Spleen (tissue), 11 donors: ENCODE measurements around the gene TSPAN15. TPM values are rescaled to one million over a fixed set of nuclear protein-coding genes. Genes with fewer than 3 reads are reported as not detected.

Experiments
- DNase-seq: peaks from one replicate; pipeline ENCODE4 v3.0.0-alpha.2; 2020
- H3K27ac ChIP-seq, 8 donors: fragments of 200-600 bp; sonication (generic) in 7 of 8; 1 replicate in 4 of 8; 2 replicates in 4 of 8; pipeline versions ENCODE4 v1.5.0 to v1.8.0; 2016 to 2021; ENCODE audit warnings: inconsistent platforms in 4 of 8, mild to moderate bottlenecking in 4 of 8, moderate library complexity in 1 of 8
- H3K27me3 ChIP-seq, 7 donors: fragments of 200-600 bp; sonication (generic) in 6 of 7; replicated peaks in 1 of 7; 1 replicate in 4 of 7; 2 replicates in 3 of 7; pipeline versions ENCODE4 v1.5.0 to v1.8.0; 2016 to 2021; ENCODE audit warnings: inconsistent platforms in 3 of 7, mild to moderate bottlenecking in 1 of 7
- H3K36me3 ChIP-seq, 6 donors: fragments of 200-600 bp; sonication (generic) in 5 of 6; 1 replicate in 4 of 6; 2 replicates in 2 of 6; pipeline versions ENCODE4 v1.5.0 to v1.8.0; 2016 to 2021; ENCODE audit warnings: inconsistent platforms in 2 of 6
- H3K4me1 ChIP-seq, 6 donors: fragments of 200-600 bp; sonication (generic) in 5 of 6; 1 replicate in 3 of 6; 2 replicates in 3 of 6; pipeline versions ENCODE4 v1.5.0 to v1.8.0; 2016 to 2021; ENCODE audit warnings: inconsistent platforms in 3 of 6
- H3K4me3 ChIP-seq, 8 donors: fragments of 200-600 bp; sonication (generic) in 7 of 8; 1 replicate in 4 of 8; 2 replicates in 4 of 8; pipeline versions ENCODE4 v1.5.0 to v1.8.0; 2016 to 2021; ENCODE audit warnings: inconsistent platforms in 4 of 8, mild to moderate bottlenecking in 4 of 8, moderate library complexity in 2 of 8
- H3K9me3 ChIP-seq, 8 donors: fragments of 200-600 bp; sonication (generic) in 7 of 8; 1 replicate in 4 of 8; 2 replicates in 4 of 8; pipeline versions ENCODE4 v1.5.0 to v1.8.0; 2016 to 2021; ENCODE audit warnings: inconsistent platforms in 4 of 8
- CTCF ChIP-seq, 11 experiments: fragments of 200-600 bp in 7 of 11; fragments of 450-650 bp in 4 of 11; sonication (generic) in 4 of 11; IDR thresholded peaks in 8 of 11; conservative IDR thresholded peaks in 3 of 11; 1 replicate in 7 of 11; 2 replicates in 4 of 11; pipeline versions ENCODE4 v1.4.0 to v1.8.0; 2016 to 2021; ENCODE audit warnings: antibody characterized with exemption in 11 of 11, inconsistent platforms in 4 of 11, mild to moderate bottlenecking in 1 of 11
- POLR2A ChIP-seq, 3 donors: fragments of 450-650 bp; IDR thresholded peaks; one replicate each; pipeline ENCODE4 v1.5.1; 2017; ENCODE audit warnings: antibody characterized with exemption in 3 of 3, mild to moderate bottlenecking in 1 of 3
- POLR2AphosphoS5 ChIP-seq, 3 donors: sonication (generic); formaldehyde crosslinking; IDR thresholded peaks; one replicate each; pipeline ENCODE4 v1.5.1; 2017; ENCODE audit warnings: antibody characterized with exemption in 3 of 3
- WGBS, 5 donors: extraction: QIAGEN DNeasy Blood & Tissue Kit in 3 of 5; methylation state at CpG; one replicate each; pipeline versions ENCODE4 v1.1.5 to v1.1.7; 2013 to 2018; 5-methylcytosine and 5-hydroxymethylcytosine counted together
- intact Hi-C: fragments of 100-400 bp; cut with DNase I; formaldehyde crosslinking; loops from one replicate; pipeline ENCODE4 v1.15.0; 2023; ENCODE audit warnings: low total_unique reads
- polyA plus RNA-seq, 3 donors: library from polyadenylated mRNA; stranded (reverse); fragments of 200-250 nt; gene quantifications; one replicate each; pipeline ENCODE4 v1.2.1, GENCODE V29; 2013
- total RNA-seq, 7 donors: library from RNA; depleted of rRNA in 3 of 7; stranded (reverse); fragments of >200 nt in 3 of 7; fragmentation: NEBNext Ultra II Directional in 4 of 7; extraction: Animal tissue kit (Norgen Biotek cat#: 25700) in 4 of 7; gene quantifications; one replicate each; pipeline versions ENCODE4 v1.1.0 to v1.2.1, GENCODE V29; 2016 to 2021
- donor health status: healthy with polysubstance abuse.
- donor health status: DM: no; HTN: no; CAD: no; lungs with moderate emphysema.
- donor health status: DM: no; HTN: no; CAD: no.
- donor health status: Bipolar disorder and iron deficiency.
- donor health status: healthy.
- donor health status: DM: no; HTN: no; CAD: no.
- donor health status: DM: yes; HTN: yes; CAD: no.

The TSPAN15 gene
- total and polyA plus RNA-seq, 10 donors: 13.5 to 68.4 (median 41.3) TPM

DNA sequence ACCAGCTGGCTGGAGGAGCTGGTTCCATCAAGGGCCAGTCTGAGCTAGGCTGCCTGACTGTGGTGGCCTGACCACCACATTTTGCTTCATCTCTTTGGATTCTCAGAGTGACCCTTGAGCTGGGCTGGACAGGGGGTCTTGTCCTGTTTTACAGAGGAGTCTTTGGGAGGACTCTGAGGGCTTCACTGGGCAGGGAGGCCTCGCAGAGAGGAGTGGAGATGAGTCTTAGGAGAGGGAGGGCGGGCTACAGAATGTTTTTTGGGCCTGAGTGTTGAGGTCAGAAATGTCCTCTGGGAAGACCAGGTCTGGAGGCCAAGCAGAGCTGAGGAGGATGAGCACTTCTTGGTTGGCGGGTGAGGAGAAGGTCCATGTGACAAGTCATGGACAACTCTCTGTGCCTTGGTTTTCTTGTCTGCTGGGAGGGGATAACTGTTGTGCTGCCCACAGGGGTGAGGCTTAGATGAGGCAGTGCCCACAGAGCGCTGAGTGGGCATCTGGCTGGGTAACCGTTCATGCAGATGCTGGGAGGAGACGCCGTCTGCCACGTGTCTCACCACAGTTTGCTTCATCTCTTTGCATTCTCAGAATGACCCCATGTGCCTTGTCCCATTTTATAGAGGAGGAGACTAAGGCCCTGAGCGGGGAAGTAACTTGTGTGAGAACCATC lies 9.4 kb downstream of the TSPAN15 start:
- H3K27me3 ChIP-seq: no peaks in the 10 kb centered on the region
- no peaks in the 10 kb centered on the region for H3K9me3 ChIP-seq
- 65 to 95% (median 76%) methylated on average over 9 of the region's 9 CpGs for WGBS, 5 donors
- intact Hi-C loops: no loop called here
- peaks cover 0 to 8% (median 0%) of the 10 kb centered on the region in 6 donors for H3K36me3 ChIP-seq
- peaks cover 33 to 96% (median 68%) of the 10 kb centered on the region in 6 donors for H3K4me1 ChIP-seq
- DNase-seq: peak; percentile 69
- peak overlapping the region; percentile 37 to 85 (median 74) for H3K27ac ChIP-seq
- no peak for TF ChIP-seq POLR2A (IDR thresholded peaks at IDR 0.05)
- TF ChIP-seq CTCF (IDR thresholded peaks at IDR 0.05 in 8 of 11, conservative IDR thresholded peaks at IDR 0.05 in 3 of 11): no peak
- TF ChIP-seq POLR2AphosphoS5 (IDR thresholded peaks at IDR 0.05): no peak
- no peak overlapping the region for H3K4me3 ChIP-seq

DNA sequence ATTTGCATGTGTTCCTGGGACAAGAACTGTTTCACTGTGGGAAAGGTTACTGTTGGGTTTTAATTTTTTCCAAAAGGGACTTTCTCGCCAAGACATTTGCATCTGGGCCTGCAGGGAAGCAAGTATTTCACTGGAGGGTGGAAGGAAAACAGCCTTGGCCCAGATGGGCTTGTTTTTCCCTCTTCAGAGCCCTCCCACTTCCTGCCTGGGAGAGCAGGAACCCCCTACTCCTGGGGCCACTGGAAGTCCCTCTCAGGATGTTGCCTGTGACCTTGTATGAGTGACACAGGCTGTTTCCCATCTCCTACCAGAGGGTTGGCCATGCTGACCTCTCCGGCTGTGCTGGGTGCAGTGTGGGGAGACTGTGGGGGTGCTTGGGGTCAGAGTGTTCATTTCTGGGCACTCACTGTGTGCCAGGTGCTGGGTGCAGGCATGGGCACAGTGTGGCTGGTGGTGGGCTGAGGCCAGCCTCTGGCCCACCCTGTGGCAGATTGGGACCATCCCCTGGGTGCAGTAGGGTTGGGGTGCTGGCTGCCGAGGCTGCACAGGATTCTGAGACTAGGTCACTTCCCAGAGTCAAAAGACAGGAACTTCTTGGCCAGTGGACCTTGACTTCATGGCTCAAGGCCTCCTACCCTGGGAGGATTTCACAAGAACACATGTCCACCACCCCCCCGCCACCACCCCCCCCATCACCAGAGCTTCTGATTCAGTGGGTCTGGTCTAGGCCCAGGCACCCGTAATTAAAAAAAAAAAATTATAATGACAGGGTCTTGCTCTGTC lies 10.2 kb downstream of the TSPAN15 start:
- H3K27me3 ChIP-seq: no peaks in the 10 kb centered on the region
- intact Hi-C loops: no loop called here
- peaks cover 38 to 98% (median 75%) of the 10 kb centered on the region in 6 donors for H3K4me1 ChIP-seq
- DNase-seq: peak; percentile 77
- peaks cover 0 to 6% (median 0%) of the 10 kb centered on the region in 6 donors for H3K36me3 ChIP-seq
- H3K27ac ChIP-seq: peak overlapping the region; percentile 37 to 85 (median 74)
- no peaks in the 10 kb centered on the region for H3K9me3 ChIP-seq
- peak overlapping the region in 1 of 8 donors; percentile 36 for H3K4me3 ChIP-seq
- TF ChIP-seq POLR2A (IDR thresholded peaks at IDR 0.05): no peak
- TF ChIP-seq POLR2AphosphoS5 (IDR thresholded peaks at IDR 0.05): peak; percentile 55 to 72 (median 69)
- 51 to 71% (median 65%) methylated on average over 5 of the region's 5 CpGs for WGBS, 5 donors

GRCh38 chr10:69463886-69464285 lies 12.6 kb downstream of the TSPAN15 start:
- TF ChIP-seq POLR2A (IDR thresholded peaks at IDR 0.05): no peak
- no peak for TF ChIP-seq CTCF (IDR thresholded peaks at IDR 0.05 in 8 of 11, conservative IDR thresholded peaks at IDR 0.05 in 3 of 11)
- TF ChIP-seq POLR2AphosphoS5 (IDR thresholded peaks at IDR 0.05): no peak
- peak overlapping the region in 6 of 8 donors; percentile 58 to 85 (median 74) for H3K27ac ChIP-seq
- 56 to 78% (median 63%) methylated on average over 6 of the region's 6 CpGs for WGBS, 5 donors
- no peaks in the 10 kb centered on the region for H3K36me3 ChIP-seq
- no peaks in the 10 kb centered on the region for H3K27me3 ChIP-seq
- peaks cover 42 to 99% (median 85%) of the 10 kb centered on the region in 6 donors for H3K4me1 ChIP-seq
- intact Hi-C loops: no loop called here
- H3K4me3 ChIP-seq: no peak overlapping the region
- peak; percentile 29 for DNase-seq
- H3K9me3 ChIP-seq: no peaks in the 10 kb centered on the region

GRCh38 chr10:69464401-69464800 lies 13.1 kb downstream of the TSPAN15 start:
- no peak for TF ChIP-seq POLR2AphosphoS5 (IDR thresholded peaks at IDR 0.05)
- TF ChIP-seq CTCF (IDR thresholded peaks at IDR 0.05 in 8 of 11, conservative IDR thresholded peaks at IDR 0.05 in 3 of 11): no peak
- Histone ChIP-seq H3K4me3 (no peak overlapping the region), H3K36me3 (no peaks in the 10 kb centered on the region), H3K27me3 (no peaks in the 10 kb centered on the region), H3K4me1 (peaks cover 42 to 99% (median 84%) of the 10 kb centered on the region in 6 donors), H3K27ac (peak overlapping the region; percentile 36 to 85 (median 69)), H3K9me3 (no peaks in the 10 kb centered on the region)
- peak; percentile 37 for DNase-seq
- intact Hi-C loops: no loop called here
- WGBS, 5 donors: 56 to 77% (median 63%) methylated on average over 7 of the region's 7 CpGs
